Stimulated activated CD8-positive, alpha-beta memory T cell treated with anti-CD3 and anti-CD28 coated beads, Interleukin-15, amount 100 ng/mL, for 1 hour (primary cell): Measurements from ENCODE around the gene MAP4K3.
"Not testable (repeated sequence)": the region's sequence is repeated elsewhere in the genome, so short reads cannot be mapped to it uniquely, and the experiment has no call there.

ENCODE experiments used
- DNase-seq: peaks from one replicate; pipeline ENCODE4 v3.0.0-alpha.2; 2020; ENCODE audit warnings: low read depth

The MAP4K3 gene

DNA sequence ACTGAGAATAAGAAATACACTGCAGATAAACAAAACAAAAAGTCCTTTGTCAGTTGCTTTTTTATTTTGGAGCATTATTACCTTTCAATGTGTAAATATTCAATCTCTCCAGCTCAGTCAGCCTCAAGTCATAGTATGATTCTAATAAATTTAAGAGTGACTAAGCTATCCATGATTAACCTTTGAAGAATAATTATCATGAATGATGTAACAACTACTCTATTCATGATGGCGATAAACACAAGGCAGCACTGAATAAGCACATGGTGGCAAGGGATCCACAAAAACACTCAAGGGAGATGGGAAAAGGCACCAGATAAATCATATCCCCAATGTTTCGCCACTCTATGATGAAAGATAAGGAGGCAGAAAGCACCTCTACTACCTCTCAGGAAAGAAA, 67.0 kb downstream of the MAP4K3 start:
- DNase-seq: no peak

DNA sequence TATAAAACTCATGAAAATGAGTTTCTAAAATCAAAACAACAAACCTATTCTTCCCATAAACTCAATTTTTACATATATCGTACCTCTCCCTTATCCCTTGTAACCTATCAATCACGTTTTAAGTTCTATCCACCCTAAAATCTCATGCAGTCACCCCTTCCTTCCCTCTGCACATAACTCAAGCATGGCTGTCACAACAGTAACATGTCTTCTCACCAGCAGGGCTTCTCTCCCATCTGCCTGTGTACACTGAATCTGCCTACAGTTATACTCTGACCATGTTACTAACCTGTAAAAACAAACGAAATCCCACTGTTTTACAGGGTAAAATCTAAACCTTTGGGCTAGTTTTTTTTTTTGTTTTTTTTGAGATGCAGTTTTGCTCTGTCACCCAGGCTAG, 68.2 kb downstream of the MAP4K3 start:
- no peak for DNase-seq

DNA sequence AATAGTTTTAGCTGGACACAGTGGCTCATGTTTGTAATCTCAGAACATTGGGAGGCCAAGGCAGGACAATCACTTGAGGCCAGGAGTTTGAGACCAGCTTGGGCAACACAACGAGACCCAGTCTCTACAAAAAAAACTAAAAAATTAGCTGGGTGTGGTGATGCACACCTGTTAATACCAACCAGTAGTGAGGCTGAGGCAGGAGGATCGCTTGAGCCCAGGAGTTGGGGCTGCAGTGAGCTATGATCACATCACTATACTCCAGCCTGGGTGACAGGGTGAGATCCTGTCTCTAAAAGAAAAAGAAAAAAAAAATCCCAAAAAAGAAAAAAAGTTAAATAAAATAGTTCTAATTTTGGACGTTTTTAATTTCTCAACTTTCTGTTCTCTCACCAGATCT, 68.7 kb downstream of the MAP4K3 start:
- no peak for DNase-seq

DNA sequence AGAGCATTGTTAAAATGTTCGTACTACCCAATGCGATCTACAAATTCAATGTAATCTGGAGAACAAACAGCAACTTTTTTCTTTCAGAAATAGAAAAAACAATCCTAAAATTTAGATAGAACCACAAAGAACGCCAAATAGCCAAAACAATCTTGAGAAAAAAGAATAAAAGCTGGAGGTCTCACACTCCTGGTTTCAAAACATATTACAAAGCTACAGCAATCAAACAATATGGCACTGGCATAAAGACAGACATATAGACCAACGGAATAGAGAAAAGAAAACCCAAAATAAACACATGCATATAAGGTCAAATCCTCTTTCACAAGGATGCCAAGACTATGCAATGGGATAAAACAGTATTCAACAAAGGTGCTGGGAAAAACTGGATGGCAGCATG, 74.5 kb downstream of the MAP4K3 start:
- no peak for DNase-seq

DNA sequence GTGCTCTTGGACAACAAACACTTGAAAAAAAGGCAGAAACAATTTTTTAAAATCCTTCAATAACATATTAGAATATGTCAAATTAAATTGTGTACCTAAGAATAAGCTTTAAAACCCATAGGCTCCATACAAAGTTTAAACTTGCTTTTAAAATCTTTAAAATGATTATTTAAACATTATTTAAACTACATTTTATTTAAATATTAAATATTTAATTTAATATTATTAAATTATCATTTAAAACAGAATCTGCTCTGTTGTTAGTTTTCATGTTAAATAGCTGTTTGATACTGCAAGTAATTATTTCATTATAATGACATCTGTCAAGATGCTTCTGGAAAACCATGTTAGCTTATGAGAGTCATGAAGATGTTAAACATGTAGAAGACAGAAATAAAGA, 75.6 kb downstream of the MAP4K3 start:
- DNase-seq: no peak

DNA sequence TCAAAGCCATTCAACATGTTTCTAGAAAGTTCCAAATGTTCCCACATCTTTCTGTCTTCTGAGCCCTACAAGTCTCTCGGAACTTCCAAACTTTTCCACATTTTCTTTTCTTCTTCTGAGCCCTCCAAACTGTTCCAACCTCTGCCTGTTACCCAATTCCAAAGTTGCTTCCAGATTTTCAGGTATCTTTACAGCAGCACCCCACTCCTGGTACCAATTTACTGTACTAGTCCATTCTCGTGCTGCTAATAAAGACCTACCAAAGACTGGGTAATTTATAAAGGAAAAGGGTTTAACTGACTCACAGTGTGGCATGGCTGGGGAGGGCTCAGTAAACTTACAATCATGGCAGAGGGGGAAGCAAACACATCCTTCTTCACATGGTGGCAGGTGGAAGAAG, 76.7 kb downstream of the MAP4K3 start:
- not testable (repeated sequence) for DNase-seq

DNA sequence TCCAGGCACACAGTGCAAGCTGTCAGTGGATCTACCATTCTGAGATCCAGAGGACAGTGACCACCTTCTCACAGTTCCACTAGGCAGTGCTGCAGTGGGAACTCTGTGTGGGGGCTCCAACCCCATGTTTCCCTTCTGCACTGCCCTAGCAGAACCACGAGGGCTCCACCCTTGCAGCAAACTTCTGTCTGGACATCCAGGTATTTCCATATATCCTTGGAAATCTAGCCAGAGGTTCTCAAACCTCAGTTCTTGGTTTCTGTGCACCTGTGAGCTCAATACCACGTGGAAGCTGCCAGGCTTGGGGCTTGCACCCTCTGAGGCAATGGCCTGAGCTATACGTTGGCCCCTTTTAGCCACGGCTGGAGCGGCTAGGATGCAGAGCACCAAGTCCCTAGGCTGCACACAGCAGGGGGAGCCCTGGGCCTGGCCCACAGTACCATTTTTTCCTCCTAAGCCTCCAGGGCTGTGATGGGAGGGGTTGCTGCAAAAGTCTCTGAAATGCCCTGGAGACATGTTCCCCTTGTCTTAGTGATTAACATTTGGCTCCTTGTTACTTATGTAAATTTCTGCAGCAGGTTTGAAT, 77.5 kb downstream of the MAP4K3 start:
- DNase-seq: no peak

DNA sequence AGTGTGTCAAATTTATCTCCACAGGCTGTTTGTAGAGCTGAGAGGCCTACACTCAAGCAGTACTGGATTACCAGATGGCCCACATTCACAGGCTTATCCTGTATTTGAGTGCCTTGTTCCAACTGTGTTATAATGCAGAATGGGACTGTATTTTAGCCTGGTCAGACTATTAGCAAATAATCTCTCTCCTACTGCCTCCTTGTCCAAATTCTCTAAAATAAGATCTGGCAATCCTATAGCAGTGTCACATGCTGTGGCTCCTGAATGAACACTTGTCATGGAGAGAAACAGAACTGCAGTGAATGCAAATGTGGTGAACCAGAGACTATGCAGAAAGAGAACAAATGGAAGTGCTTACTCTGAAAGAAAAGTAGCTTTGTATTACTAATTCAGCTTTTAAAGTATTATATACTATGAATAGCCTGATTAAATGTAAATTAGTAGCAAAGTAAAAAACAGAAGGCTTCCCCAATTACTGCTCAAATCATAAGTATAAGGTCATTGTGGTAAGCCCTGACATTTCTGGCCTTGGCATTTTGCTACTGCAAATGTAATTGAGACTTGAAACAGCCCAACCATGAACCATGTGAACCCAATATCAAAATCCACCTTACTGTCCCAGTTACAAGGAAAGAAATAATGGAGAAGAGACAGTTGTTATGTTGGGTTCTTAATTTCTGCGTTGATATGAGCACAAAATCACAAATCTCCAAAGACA, 80.0 kb downstream of the MAP4K3 start:
- DNase-seq: no peak

DNA sequence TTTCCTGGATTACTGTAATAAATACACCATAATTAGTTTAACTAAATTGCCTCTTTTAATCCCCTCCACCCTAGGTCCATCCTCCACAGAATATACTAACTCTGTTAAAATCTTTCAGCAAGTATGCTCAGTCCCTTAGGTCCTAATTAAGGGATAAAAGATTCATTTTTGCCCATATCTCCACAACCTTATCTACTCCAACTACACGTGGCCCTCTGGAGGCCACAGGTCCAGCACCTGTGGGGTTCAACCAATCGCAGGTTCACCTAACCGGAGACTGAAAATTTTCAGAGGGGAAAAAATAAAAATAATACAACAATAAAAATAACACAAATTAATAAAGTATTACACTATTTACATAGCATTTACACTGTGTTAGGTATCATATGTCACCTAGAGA, 86.4 kb downstream of the MAP4K3 start:
- DNase-seq: no peak

DNA sequence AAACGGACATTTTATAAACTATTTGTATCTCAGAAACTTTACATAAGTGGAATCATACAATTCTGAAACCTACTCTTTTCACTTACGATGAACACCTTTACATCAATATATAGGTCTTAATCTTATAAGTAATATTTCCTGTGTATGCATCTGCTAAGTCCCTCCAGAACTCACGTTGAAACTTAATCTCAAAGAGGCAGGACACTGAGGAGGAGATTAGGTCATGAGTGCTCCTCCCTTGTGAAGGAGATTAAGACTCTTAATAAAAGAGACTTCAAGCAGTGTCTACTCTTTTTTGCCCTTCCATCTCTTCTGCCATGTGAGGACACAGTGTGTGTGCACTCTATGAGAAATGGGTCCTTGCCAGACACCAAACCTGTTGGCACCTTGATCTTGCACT, 98.6 kb downstream of the MAP4K3 start:
- no peak for DNase-seq

DNA sequence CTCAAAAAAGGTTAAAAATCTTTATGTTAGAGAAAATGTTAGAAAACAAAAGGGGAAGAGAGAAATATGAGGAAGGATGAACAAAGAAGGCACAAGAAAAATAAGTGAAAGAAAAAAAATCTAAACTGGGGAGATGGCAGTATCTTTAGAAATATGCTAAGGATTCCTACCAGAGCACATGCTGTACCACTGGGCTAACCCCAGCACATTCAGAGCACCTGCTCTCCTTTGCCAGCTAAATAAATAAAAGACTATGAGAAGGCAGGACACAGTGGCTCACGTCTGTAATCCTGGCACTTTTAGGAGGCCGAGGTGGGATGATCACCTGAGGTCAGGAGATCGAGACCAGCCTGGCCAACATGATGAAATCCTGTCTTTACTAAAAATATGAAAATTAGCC, 101.2 kb downstream of the MAP4K3 start:
- no peak for DNase-seq

DNA sequence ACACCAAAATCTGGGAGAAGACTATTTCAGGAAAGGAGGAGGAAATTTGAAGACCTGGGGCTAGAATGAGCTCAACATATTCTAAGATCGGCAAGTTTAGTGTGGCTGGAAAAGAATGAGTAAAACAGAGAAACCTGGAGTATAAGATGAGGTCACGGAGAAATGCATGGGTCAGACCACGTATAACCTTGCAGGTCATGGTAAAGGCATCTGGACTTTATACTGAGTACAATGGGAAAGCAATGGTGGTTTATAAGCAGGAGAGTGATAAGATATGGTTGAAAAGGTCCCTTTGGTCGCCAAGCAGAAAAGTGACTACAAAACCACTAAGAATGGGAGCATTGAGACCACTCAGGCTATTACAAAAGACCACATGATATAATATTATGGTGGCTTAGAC, 102.1 kb downstream of the MAP4K3 start:
- DNase-seq: no peak

DNA sequence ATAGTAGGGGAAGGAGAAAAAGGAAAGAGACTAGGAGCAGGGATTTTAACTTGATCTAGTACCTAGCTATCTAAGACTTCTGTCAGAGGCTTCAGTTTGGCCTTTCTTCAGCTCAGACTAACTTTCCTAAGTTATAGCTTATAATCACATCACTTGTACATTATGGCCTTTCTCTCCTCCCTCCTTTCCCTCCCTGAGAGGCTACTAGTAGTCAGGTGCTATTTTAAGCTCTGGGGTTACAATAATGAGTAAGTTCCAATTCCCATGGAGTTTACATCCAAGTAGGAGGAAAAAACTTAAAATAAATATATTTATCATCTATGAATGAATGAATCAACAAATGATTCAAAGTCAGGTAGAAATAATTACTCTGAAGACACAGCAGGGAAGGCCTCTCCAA, 102.6 kb downstream of the MAP4K3 start:
- no peak for DNase-seq

DNA sequence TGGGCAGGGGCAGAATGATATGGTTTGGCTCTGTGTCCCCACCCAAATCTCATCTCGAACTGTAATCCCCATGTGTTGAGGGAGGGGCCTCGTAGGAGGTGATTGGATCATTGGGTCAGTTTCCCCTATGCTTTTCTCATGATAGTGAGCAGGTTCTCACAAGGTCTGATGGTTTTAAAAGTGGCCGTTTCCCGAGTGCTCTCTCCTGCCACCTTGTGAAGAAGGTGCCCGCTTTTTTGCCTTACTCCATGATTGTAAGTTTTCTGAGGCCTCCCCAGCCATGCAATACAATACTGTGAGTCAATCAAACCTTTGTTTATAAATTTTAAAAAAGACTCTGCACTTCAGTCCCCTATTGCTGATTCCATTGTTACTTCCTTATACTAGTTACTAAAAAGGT, 110.4 kb downstream of the MAP4K3 start:
- DNase-seq: no peak

DNA sequence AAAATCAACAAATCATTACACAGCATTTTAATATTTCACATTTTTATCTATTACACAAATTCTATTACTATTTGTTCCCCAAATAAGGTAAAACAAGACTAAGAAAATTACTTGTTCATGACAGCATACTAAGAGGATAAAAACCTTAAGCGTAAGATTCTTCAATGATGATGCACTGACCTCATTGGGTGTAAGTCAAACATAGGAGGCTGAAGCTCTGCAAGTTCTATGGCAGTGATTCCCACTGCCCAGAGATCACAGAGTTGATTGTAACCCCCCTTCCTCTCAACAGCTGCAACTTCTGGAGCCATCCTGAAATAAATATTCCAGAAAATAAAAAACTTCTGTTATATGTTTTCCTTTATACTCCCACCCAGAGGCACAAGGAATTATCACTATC, 111.1 kb downstream of the MAP4K3 start:
- DNase-seq: no peak

DNA sequence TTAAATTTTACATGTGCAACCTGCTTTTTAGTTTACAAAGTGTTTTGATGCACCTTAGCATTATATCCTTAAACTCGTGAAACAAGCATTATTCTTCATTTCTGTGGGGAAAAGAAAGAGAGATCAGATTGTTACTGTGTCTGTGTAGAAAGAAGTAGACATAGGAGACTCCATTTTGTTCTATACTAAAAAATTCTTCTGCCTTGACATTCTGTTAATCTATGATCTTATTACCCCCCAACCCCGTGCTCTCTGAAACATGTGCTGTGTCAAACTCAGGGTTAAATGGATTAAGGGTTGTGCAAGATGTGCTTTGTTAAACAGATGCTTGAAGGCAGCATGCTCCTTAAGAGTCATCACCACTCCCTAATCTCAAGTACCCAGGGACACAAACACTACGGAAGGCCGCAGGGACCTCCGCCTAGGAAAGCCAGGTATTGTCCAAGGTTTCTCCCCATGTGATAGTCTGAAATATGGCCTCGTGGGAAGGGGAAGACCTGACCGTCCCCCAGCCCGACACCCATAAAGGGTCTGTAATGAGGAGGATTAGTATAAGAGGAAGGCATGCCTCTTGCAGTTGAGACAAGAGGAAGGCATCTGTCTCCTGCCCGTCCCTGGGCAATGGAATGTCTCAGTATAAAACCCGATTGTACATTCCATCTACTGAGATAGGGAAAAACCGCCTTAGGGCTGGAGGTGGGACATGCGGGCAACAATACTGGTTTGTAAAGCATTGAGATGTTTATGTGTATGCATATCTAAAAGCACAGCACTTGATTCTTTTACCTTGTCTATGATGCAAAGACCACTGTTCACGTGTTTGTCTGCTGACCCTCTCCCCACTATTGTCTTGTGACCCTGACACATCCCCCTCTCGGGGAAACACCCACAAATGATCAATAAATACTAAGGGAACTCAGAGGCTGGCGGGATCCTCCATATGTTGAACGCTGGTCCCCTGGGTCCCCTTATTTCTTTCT, 115.7 kb downstream of the MAP4K3 start:
- not testable (repeated sequence) for DNase-seq

DNA sequence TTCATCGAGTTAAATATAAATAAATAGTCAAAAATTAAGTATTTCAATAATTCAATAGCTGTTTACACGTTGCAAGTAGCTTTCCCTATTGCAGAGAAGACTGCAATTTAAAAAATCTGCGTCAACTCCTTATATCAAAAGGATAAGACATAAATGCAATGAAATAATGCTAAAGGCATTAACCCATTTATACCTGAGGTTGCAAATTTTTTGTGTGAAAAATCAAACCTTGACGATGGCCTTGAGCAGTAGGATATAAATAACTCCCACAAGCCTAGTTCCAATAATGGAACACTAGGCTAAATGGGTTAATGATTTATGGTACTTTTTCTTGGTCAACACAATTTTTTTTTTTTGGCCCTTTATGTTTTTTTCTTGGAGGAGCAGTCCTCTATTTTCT, 116.9 kb downstream of the MAP4K3 start:
- DNase-seq: no peak

DNA sequence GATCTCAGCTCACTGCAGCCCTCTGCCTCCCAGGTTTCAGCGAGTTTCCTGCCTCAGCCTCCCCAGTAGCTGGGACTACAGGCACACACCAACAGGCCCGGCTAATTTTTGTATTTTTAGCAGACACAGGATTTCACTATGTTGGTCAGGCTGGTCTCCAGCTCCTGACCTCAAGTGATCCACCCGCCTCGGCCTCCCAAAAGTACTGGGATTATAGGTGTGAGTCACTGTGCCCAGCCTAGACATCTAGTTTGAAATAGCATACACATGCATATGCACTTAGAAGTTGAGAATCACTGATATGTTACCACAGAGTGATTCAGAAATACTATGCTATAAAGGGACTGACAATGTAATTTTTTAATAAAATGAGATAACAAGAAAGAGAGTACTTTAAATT, 123.5 kb downstream of the MAP4K3 start:
- no peak for DNase-seq

DNA sequence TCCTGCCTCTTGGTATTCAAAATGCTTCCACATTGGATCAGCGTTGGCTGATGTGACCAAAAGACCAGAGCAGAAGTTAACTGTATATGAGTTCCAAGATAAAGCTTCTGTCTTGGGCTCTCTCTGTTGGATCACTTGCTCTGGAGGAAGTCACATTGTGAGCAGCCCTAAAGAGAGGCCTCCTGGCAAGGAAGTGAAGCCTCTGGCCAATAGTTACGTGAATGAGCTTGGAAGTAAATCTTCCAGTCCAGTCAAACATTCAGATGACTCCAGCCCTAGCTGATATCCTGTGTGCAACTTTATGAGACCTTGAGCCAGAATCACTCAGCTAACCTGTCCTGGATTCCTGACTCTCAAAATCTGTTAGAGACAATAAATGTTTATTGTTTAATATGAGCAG, 125.6 kb downstream of the MAP4K3 start:
- DNase-seq: no peak

DNA sequence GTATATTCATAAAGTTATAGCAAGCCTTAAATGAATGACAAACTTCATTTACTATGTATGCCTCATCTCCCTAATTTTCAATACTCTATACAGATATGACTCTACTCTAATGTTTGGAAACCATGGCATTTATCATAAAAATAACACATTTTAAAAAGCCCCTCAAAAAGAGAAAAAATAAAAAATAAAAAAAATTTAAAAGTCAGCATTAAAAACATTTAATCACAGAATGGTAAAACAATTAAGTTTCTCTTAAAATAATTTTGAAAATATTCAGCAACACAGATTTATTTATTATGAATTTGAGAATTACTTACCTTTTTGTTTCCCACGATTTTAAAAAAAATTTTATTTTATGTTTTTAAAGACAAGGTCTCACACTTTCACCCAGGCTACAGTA, 128.3 kb downstream of the MAP4K3 start:
- no peak for DNase-seq

DNA sequence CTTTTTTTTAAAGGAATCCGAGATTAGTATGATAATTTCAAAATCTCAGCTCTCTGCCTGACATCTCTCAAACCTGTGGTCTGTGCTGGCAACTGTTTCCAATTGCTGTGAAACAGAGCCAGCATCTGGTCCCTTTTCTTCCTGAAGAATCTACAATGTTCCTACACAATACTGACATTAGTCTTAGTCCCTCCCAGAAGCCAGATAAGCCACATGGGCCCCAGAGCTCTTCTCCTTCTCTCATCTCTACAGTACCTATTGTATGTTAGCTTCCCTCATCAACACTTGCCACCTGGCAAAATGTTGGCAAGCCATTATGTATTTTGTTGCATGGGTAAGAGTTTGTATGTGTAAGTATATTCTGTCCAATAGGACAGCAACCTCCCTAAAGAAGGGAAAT, 130.5 kb downstream of the MAP4K3 start:
- DNase-seq: no peak

DNA sequence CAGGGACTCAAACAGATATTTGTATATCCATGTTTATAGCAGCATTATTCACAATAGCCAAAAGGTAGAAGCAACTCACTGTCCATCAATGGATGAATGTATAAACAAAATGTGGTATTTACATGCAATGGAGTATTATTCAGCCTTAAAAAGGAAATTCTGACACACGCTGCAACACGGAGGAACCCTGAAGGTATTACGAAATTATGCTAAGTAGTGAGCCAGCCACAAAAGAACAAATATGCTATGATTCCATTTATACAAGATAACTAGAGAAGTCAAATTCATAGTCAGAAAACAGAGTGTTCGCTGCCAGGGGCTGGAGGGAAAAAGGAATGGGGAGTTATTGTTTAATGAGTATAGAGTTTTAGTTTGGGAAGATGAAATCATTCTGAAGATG, 132.4 kb downstream of the MAP4K3 start:
- no peak for DNase-seq

DNA sequence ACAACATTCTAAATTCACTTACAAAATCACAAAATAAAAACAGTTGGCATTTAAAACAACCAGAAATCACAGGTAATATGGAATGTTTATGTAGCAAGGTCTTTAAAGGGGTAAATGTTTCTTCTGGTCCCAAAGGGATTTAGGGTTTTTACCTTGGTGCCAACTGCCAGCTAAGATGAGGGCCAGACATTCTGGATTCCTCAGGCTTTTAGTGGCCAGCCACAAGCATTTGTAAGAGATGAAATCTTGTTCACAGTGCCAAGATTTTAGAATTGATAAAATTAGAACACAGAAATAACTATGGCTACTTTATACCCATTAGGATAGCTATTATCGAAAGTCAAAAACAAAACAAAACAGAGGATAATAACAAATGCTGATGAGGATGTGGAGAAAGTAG, 132.9 kb downstream of the MAP4K3 start:
- DNase-seq: no peak
